ENCODE results near the gene GAL3ST3.

GAL3ST3 gene

GRCh38 chr11:66069715-66070603 lies 21.0 kb upstream of the GAL3ST3 start, which contains the start of gene PACS1:
PACS1 (plus strand) TSS chr11:66070272; CDS start chr11:66070487, 215 bp downstream.
- no peak for DNase-seq

GRCh38 chr11:66068923-66069714 lies 20.2 kb upstream of the GAL3ST3 start:
- DNase-seq, result no peak

GRCh38 chr11:66068154-66068821 lies 19.3 kb upstream of the GAL3ST3 start:
- no peak for DNase-seq

- no peak for DNase-seq
Observed at GRCh38 chr11:66067640-66068039, 18.7 kb upstream of the GAL3ST3 start.

- DNase-seq, result no peak
Observed at GRCh38 chr11:66066751-66067150, 17.8 kb upstream of the GAL3ST3 start.

GRCh38 chr11:66064571-66064970 lies 15.6 kb upstream of the GAL3ST3 start:
- no peak for DNase-seq

- no peak for DNase-seq
Observed at GRCh38 chr11:66063900-66064299, 14.9 kb upstream of the GAL3ST3 start.

GRCh38 chr11:66062408-66062807 lies 13.4 kb upstream of the GAL3ST3 start:
- DNase-seq, result no peak

GRCh38 chr11:66061268-66061667 lies 12.3 kb upstream of the GAL3ST3 start:
- no peak for DNase-seq

- DNase-seq, result no peak
Observed at GRCh38 chr11:66059966-66060680, 11.2 kb upstream of the GAL3ST3 start.

- DNase-seq, result no peak
Observed at GRCh38 chr11:66056501-66056900, 7.5 kb upstream of the GAL3ST3 start.

GRCh38 chr11:66055021-66055420 lies 6.1 kb upstream of the GAL3ST3 start:
- no peak for DNase-seq

- DNase-seq, result no peak
Observed at GRCh38 chr11:66052664-66052982, 3.7 kb upstream of the GAL3ST3 start.

- peak; percentile 91 for DNase-seq
Observed at GRCh38 chr11:66051766-66052663, 3.1 kb upstream of the GAL3ST3 start, which contains the start of gene SF3B2. SF3B2 (plus strand) TSS chr11:66052364; CDS start chr11:66052385, 21 bp downstream.

- DNase-seq, result no peak
Observed at GRCh38 chr11:66051371-66051765, 2.4 kb upstream of the GAL3ST3 start.

GRCh38 chr11:66050581-66051231 lies 1.7 kb upstream of the GAL3ST3 start:
- peak; percentile 54 for DNase-seq

GRCh38 chr11:66047541-66048365 lies 1.2 kb downstream of the GAL3ST3 start:
- no peak for DNase-seq

- no peak for DNase-seq
Observed at GRCh38 chr11:66046901-66047300, 2.1 kb downstream of the GAL3ST3 start.

- DNase-seq, result peak; percentile 39
Observed at GRCh38 chr11:66045177-66045639, 3.8 kb downstream of the GAL3ST3 start.

GRCh38 chr11:66044757-66045156 lies 4.2 kb downstream of the GAL3ST3 start:
- no peak for DNase-seq

All from NCI-H2107 (cell line).